Measurements from ENCODE around the gene PPIE.
"Not testable (repeated sequence)": the region's sequence is repeated elsewhere in the genome, so short reads cannot be mapped to it uniquely, and the experiment has no call there.

Gene PPIE

GRCh38 chr1:39762550-39763540 is 24.2 kb downstream of the PPIE start:
- DNase-seq (ENCODE audit: insufficient read length, low spot score) (no peak), FAIRE-seq (no peak)
- no peak for TF ChIP-seq CTCF (IDR thresholded peaks at IDR 0.05; ENCODE audit: insufficient read depth, missing control alignments)

- FAIRE-seq; DNase-seq (ENCODE audit: insufficient read length, low spot score): not testable (repeated sequence)
Observed at GRCh38 chr1:39763619-39764374, 25.1 kb downstream of the PPIE start.

GRCh38 chr1:39764512-39764911 is 25.8 kb downstream of the PPIE start:
- not testable (repeated sequence) for FAIRE-seq; DNase-seq (ENCODE audit: insufficient read length, low spot score)

GRCh38 chr1:39766466-39766865 is 27.8 kb downstream of the PPIE start:
- DNase-seq (ENCODE audit: insufficient read length, low spot score); FAIRE-seq: not testable (repeated sequence)

GRCh38 chr1:39769502-39769901 is 30.8 kb downstream of the PPIE start:
- FAIRE-seq: not testable (repeated sequence)

GRCh38 chr1:39770100-39771021 is 31.7 kb downstream of the PPIE start:
- not testable (repeated sequence) for DNase-seq (ENCODE audit: insufficient read length, low spot score); FAIRE-seq

More at GRCh38 chr1:39769502-39769901, 30.8 kb downstream of the PPIE start:
- DNase-seq (ENCODE audit: insufficient read length, low spot score): not testable (repeated sequence)

- not testable (repeated sequence) for FAIRE-seq; DNase-seq (ENCODE audit: insufficient read length, low spot score)
Observed at GRCh38 chr1:39771022-39771532, 32.4 kb downstream of the PPIE start, which contains the start of gene OXCT2. OXCT2 (minus strand) TSS chr1:39771348; CDS start chr1:39771255, 93 bp downstream.

GRCh38 chr1:39773369-39773979 is 34.8 kb downstream of the PPIE start:
- not testable (repeated sequence) for DNase-seq (ENCODE audit: insufficient read length, low spot score); FAIRE-seq

- not testable (repeated sequence) for DNase-seq (ENCODE audit: insufficient read length, low spot score); FAIRE-seq
Observed at GRCh38 chr1:39775141-39775540, 36.5 kb downstream of the PPIE start.

- DNase-seq (ENCODE audit: insufficient read length, low spot score); FAIRE-seq: not testable (repeated sequence)
Observed at GRCh38 chr1:39775676-39776399, 37.2 kb downstream of the PPIE start.

- TF ChIP-seq CTCF (IDR thresholded peaks at IDR 0.05; ENCODE audit: insufficient read depth, missing control alignments): no peak
- FAIRE-seq: no peak
- DNase-seq (ENCODE audit: insufficient read length, low spot score): no peak
Observed at GRCh38 chr1:39776400-39776713, 37.7 kb downstream of the PPIE start.
